DMS53 treated with DMSO at 0.1 percent for 48 hours (cell line): Measurements from ENCODE around the gene ZNF274.
A peak's percentile ranks its signal among the peaks of the same experiment; 100 is the strongest.
"Not testable (repeated sequence)": the region's sequence is repeated elsewhere in the genome, so short reads cannot be mapped to it uniquely, and the experiment has no call there.

ENCODE experiments used
- DNase-seq: peaks from one replicate; lab custom pipeline; 2025; ENCODE audit not compliant: unreplicated experiment; lab: John Stamatoyannopoulos, UW

The ZNF274 gene

GRCh38 chr19:58209577-58209976, 26.7 kb downstream of the ZNF274 start:
- no peak for DNase-seq

- DNase-seq: no peak
Observed at GRCh38 chr19:58212336-58213074, 29.6 kb downstream of the ZNF274 start.

- no peak for DNase-seq
Observed at GRCh38 chr19:58213075-58213369, 30.2 kb downstream of the ZNF274 start.

DNA sequence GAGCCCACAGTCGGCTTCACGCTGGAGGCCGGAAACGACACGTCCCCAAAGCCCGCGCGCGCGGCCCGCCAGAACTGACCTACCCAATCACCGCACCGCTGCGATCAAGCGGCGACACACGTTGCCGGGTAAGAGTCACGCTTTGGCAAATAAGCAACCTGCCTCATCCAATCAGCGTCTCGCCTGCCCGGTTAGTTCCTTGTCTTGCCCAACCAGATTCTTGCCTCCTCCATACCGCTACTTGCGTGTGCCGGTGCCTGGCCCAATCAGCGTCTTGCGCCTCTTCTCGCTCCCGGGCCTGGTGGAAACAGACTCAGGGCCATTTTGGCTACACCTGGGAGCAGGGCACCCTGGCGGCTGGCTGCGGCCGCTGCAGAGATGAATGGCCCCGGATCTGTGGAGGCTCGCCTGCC, 34.2 kb downstream of the ZNF274 start:
- no peak for DNase-seq

DNA sequence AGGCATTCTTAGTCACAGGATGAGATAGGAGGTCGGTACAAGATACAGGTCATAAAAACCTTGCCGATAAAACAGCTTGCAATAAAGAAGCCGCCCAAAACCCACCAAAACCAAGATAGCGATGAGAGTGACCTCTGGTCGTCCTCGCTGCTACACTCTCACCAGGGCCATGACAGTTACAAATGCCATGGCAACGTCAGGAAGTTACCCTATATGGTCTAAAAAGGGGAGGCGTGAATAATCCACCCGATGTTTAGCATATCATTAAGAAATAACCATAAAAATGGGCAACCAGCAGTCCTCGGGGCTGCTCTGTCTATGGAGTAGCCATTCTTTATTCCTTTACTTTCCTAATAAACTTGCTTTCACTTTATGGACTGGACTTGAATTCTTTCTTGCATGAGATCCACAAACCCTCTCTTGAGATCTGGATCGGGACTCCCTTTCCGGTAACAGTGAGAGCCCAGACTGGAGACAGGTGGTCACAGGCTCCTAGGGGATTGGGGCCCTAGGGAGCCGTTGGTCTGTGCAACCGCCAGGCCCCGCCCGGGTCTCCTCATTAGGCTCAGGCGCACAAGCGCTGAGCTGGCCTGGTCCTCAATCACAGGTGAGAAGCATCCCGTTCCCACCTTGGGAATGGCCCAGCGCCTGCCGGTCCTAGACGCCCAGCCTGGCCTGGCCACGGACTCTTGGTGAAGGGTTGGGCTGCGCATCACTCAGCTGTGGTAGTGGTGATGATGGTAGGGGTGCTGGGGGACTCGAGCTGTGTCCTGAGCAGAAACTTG, 34.9 kb downstream of the ZNF274 start:
- no peak for DNase-seq

DNA sequence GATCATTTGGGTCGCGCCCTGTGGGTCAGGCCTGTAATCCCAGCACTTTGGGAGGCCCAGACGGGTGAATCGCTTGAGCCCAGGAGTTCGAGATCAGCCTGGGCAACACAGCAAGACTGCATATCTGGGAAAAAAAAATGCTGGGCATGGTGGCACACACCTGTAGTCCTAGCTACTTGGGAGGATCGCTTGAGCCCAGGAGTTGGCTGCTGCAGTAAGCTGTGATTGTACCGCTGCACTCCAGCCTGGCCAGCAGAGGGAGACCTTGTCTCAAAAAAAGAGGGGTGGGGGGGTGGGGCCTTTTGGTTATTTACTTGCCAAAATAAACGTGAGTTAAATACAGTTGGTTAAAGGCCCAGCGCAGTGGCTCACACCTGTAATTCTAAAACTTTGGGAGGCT, 36.0 kb downstream of the ZNF274 start:
- DNase-seq: peak; percentile 22

DNA sequence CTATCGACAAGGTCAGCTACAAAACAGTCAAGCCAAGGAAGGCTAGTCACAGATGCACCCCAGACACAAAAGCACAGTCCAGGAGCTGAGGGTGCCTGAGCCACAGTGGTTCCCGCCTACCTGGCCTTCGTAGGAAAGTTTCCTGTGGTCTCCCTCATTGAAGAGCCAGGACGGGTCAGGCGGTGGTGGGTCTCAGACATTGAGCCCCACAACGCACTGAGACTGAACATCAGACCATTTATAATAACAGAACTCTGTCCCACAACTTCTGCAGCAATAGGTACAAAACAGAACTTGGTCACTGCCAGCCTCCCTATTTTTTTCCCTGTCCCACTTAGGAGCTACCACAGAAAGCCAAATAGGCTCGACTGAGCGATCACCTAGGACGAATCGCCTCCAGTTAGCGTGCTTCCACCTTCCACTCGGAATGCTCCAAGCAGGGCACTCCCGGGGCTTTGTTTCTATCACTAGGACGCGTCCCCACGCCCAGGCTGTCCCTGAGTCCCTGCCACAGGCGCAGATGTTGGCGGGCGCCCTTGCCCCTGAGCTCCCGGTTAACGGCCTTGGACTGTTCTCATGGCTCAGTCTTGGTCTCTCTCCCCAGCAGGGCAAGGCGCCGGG, 45.2 kb downstream of the ZNF274 start:
- peak; percentile 40 for DNase-seq

- DNase-seq: peak; percentile 81
Observed at GRCh38 chr19:58228585-58229254, 45.9 kb downstream of the ZNF274 start, which contains the start of gene ZNF544. Gene ZNF544 (plus strand): TSS chr19:58228914. CDS start chr19:58244024, 15,110 bp downstream.

DNA sequence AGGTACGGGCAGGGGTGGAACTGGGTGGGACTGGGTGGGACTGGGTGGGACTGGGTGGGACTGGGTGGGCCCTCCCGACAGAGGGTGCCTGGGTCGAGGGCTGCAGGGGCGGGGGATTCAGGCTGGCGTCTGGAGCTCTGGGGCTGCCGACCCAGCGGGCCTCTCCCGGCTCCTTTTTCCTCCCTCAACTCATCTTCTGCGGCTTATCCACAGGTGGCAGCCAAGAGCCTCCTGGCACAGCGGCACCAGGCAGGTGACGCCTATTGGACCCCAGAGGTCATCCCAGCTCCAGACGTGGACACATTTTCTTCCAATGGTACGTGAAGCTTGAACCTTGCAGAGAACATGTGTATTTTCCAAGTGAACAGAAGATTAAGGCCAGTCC, 46.4 kb downstream of the ZNF274 start:
- DNase-seq: peak; percentile 23

GRCh38 chr19:58237324-58237723, 54.5 kb downstream of the ZNF274 start:
- no peak for DNase-seq

DNA sequence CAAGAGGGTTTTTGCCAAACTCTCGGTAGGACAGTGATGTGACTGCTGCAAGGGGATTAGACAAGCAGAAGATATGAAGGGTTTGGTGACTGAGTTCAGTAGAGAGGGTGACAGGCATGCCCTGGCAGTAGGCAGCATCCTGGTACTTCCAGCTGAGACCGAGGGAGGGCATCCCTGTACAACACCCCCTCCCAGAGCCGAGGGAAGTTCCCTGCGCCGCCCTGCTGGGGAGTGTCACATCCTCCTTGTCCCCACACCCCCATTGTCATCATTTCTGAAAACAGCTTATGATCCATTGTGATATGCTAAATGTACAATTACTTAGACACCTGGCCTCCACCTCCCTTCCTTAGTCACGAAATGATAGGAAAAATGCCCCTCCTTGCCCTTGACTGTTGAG, 60.5 kb downstream of the ZNF274 start:
- no peak for DNase-seq

- no peak for DNase-seq
Observed at GRCh38 chr19:58248886-58249285, 66.0 kb downstream of the ZNF274 start.

GRCh38 chr19:58252102-58252685, 69.3 kb downstream of the ZNF274 start:
- no peak for DNase-seq

DNA sequence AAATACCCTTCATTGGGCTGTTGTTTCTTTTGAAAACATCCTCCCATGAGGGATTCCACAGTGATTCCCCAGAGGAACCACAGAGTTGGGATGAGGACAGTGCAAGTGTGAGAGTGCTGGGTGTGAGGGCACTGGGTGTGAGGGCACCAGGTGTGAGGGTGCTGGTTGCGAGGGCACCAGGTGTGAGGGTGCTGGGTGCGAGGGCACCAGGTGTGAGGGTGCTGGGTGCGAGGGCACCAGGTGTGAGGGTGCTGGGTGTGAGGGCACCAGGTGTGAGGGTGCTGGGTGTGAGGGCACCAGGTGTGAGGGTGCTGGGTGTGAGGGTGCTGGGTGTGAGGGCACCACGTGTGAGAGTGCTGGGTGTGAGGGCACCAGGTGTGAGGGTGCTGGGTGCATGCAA, 75.4 kb downstream of the ZNF274 start:
- DNase-seq: not testable (repeated sequence)

GRCh38 chr19:58261600-58261967, 78.7 kb downstream of the ZNF274 start:
- DNase-seq: no peak

GRCh38 chr19:58261968-58262921, 79.4 kb downstream of the ZNF274 start:
- DNase-seq: no peak

GRCh38 chr19:58262922-58263296, 80.0 kb downstream of the ZNF274 start:
- no peak for DNase-seq
